Glomerular visceral epithelial cell (primary cell): Measurements from ENCODE around the gene PCNX3.

Experiments
- DNase-seq: peaks from one replicate; pipeline ENCODE4 v3.0.0-alpha.2; 2016; ENCODE audit errors: extremely low spot score

PCNX3 gene

DNA sequence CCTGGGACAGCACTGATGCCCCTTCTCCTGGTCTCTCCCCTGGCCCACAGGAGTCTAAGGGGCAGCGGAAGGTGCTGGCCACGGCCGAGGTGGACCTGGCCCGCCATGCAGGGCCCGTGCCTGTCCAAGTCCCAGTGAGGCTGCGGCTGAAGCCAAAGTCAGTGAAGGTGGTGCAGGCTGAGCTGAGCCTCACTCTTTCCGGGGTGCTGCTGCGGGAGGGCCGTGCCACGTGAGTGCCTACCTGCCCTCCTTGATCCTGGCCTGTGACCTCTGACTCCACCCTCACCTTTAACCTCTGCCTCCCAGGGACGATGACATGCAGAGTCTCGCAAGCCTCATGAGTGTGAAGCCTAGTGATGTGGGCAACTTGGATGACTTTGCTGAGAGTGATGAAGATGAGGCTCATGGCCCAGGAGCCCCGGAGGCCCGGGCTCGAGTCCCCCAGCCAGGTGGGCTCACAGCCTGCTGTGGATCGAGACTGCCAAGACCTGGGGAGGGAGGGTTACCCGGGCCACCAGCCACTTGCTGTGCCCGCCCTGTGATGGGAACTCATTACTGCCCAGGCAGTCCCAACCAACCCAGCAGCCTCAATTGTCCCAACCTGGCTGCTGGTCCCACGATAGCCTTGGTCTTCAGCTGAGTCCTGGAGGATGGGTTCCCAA is 35.4 kb upstream of the PCNX3 start:
- DNase-seq, result no peak

DNA sequence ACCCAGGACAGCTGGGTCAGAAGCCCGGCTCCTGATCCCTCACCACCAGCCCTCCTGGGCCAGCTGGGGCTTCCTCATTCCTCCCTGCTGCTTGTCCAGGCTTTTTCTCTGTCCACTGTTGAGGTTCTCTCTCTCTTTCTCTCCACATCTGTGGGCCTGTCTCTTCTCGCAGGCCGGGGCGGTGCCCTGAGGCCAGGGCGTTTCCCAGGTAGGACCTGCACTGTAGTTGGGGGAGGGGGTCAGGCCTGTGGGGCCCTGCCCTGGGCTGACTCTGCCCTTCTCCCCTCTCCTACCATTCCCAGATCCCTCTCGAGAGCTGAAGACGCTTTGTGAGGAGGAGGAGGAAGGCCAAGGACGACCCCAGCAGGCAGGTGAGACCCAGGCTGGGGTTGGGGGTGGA is 34.8 kb upstream of the PCNX3 start:
- DNase-seq, result no peak

DNA sequence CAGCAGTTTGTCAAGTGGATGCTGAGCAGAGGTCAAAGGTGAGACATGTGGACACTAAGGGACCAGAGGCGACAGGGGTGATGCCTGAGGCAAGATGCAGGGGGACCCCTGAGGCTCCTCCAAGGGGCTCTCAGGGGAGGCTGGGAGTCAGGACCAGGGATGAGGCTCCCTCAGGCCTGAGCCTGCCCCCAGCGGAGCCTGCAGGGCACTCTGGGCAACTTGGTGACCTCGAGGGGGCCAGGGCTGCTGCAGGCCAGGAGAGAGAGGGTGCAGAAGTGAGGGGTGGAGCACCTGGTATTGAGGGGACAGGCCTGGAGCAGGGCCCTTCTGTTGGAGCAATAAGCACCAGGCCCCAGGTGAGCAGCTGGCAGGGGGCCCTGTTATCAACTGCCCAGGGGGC is 33.6 kb upstream of the PCNX3 start:
- no peak for DNase-seq

DNA sequence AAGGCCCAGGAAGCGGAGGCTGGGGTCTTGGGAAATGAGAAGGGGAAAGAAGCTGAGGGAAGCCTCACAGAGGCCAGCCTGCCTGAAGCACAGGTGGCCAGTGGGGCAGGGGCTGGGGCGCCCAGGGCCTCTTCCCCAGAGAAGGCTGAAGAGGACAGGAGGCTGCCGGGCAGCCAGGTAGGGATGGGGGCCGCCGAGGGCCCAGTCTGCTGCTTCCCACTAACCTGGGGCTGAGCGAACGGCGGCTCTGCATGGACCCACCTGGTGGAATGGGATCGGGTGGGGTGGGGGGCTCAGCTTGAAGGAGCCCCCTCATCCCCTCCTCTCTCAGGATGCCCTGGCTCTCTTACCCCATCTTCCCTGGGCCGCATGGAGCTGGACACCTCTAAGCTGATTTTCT is 32.0 kb upstream of the PCNX3 start:
- no peak for DNase-seq

DNA sequence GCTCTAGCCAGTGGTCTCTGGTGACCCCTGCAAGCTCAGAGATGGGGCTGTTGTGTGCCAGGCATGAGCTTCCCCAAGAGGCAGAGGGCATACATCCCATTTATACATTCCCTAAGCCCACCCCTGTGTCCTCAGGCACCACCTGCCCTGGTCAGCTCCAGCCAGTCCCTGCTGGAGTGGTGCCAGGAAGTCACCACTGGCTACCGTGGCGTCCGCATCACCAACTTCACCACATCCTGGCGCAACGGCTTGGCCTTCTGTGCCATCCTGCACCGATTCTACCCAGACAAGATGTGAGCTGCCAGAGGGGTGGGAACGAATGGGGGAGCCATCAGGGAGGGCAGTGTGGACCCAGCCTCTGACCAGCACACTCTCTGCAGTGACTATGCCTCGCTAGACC is 31.5 kb upstream of the PCNX3 start:
- DNase-seq, result no peak

DNA sequence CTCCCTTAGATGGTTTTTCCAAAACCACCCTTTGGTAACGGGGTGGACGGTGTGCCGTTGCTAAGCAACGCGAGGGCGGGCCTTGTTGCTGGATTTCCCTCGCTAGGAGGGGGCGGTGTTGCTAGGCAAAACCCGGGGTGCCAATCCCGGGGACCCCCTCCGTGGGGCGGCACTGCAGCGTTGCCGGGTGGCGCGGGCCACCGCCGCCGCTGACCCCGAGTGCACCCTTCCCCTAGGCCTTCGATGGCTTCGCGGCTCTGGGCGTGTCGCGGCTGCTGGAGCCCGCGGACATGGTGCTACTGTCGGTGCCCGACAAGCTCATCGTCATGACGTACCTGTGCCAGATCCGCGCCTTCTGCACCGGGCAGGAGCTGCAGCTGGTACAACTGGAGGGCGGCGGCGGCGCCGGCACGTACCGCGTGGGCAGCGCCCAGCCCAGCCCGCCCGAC is 30.8 kb upstream of the PCNX3 start:
- no peak for DNase-seq

DNA sequence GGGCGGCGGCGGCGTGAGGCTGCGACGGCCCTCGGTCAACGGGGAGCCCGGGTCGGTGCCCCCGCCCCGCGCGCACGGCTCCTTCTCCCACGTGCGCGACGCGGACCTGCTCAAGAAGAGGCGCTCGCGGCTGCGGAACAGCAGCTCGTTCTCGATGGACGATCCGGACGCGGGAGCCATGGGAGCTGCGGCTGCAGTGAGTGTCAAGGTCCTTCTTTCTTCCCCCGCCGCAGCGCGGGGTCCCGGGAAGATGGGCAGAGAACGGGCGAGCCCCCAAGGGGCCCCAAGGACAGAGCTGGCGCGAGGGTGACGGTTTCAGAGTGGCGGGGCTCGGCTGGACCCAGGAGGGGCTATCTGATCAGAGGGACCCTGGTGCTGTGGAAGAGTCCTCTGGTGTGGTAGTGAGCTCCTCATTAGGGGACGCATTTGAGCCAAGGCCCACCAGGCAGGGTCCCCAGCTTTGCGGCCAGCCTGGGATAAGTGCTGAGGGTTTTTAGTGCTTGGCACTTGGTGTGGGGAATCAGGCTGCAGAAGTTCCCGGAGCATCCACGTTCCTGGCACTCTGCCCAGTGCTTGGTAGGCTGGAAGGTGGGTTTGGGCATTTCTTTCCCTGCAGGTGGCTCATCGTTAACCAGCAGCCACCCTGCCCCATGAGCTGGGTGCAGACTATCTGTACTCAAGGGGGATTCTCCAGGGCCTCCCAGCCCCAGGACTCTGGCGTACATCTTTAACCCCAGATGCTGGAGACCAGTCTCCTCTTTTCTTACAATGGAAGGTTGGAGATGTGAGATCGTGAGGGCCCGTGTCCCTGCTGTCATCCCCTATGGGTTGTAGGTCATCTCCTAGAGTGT is 30.0 kb upstream of the PCNX3 start:
- DNase-seq, result no peak

DNA sequence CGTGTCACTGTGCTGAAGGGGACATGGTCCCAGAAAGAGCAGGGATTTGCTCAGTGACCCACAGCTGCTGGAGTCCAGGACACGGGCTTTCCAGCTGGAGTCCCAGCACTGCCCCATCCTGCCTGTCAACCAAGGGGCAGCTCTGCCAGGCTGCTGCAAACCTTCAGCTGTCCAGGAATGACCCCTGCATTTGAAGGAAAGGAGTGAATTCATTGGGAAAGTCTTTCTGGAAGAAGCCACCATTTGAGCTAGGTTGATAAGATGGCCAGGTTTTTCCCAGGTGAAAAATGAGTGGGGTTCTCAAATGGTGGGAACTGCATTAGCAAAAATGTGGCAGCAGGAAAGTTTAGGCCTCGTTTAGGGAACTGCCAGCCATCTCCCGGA is 29.3 kb upstream of the PCNX3 start:
- no peak for DNase-seq

DNA sequence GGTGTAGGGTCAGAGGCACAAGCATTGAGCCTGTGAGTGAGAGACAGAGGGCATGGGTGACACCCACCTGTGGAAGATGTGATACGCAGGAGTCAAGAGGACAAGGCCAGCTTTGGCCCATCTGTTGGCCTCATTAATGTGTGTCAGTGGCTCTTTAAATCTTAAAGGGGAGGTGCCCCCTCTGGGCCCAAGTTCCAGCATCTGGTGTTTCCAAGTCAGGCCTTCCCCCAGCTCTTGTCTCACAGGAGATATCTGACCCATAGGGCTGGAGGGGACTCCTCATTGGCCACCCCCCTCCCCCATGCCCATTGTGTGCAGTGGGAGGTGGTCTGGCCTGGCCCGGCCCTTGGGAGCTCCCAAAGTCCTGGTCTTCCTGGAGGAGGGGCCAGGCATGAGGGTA is 28.9 kb upstream of the PCNX3 start:
- DNase-seq, result no peak

DNA sequence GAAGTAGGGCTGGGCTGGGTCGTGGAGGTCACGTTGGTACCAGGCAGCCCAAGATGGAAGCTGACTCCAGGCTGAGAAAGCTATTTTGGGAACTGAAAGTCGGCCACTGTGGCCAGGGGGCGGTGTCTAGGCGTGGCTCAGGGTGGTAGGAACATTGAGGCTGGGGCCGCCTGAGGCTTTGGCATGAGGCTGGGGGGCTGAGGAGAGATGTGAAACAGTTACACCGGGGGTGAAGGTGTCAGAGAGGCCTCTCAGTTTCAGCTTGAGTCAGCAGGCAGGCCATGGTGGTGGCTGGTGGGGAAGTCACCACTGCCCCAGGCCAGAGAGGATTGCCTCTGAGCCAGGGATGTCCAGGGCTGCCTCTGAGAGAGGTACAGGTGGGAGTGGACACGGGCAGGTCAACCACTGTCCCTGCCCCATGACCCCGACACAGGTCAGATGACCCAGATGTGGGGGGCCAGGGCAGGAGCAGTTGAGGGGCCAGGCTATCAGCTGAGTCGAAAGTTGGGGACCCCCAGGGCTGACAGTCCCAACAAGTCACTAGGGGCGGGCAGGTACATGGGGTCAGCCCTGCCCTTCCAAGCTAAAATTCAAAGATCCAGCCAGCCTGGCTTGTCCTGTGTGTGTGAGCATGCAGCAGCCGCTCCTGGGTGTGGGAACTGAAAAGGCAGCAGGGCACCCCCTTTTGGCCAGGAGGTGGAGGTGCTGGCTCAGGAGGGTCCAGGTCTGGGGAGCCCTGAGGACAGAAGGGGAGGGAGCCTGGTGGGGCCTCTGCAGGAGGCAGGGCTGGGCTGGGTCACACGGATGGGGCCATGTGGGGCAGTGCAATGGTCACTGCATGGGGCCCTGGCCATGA is 27.1 kb upstream of the PCNX3 start:
- peak; percentile 50 for DNase-seq

DNA sequence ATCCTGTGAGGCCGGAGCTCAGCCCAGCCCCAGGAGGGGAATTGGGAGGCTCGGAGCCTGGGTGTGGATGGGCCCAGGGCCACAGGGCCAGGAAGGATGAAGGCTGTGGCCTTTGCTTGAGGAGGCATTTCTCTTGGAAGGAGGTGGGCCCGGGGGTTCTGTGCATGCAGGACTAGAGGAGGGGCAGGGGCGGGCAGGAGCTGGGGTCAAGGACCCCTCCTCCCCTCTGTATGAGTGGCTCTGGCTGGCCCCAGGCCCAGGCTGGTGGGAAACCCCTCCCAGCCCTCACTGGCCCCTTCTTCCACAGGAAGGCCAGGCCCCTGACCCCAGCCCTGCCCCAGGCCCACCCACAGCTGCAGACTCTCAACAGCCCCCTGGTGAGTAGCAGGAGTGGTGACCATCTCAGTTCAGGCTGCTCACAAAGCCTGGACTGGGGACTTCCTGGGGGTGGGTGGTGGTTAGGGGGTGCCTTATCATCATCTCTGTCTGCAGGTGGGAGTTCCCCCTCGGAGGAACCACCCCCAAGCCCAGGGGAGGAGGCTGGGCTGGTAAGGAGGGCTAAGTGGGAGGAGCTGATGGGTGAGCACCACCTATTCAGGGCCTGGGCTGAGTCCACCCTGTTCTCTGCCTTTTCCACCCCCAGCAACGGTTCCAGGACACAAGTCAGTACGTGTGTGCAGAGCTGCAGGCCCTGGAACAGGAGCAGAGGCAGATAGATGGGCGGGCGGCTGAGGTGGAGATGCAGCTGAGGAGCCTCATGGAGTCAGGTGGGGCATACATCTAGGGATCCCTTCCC is 25.9 kb upstream of the PCNX3 start:
- no peak for DNase-seq

DNA sequence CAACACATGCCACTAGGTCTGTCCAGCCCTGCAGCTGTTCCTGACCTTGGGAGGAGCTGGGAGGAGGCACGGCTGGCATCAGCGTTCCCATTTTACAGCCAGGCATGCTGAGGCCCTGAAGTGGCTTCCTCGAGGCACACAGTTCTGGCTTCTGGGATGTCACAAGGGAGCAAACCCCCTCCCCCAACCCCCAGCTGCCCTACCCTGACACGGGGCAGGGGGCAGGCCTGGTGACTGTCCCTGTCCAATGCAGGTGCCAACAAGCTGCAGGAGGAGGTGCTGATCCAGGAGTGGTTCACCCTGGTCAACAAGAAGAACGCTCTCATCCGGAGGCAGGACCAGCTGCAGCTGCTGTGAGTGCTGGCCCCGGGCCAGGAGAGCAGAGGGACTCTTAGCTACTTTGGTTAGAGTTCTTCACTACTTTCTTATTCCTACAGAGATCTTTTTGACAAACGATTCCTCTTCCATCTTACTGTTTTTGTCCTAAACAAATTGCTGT is 25.3 kb upstream of the PCNX3 start:
- no peak for DNase-seq

DNA sequence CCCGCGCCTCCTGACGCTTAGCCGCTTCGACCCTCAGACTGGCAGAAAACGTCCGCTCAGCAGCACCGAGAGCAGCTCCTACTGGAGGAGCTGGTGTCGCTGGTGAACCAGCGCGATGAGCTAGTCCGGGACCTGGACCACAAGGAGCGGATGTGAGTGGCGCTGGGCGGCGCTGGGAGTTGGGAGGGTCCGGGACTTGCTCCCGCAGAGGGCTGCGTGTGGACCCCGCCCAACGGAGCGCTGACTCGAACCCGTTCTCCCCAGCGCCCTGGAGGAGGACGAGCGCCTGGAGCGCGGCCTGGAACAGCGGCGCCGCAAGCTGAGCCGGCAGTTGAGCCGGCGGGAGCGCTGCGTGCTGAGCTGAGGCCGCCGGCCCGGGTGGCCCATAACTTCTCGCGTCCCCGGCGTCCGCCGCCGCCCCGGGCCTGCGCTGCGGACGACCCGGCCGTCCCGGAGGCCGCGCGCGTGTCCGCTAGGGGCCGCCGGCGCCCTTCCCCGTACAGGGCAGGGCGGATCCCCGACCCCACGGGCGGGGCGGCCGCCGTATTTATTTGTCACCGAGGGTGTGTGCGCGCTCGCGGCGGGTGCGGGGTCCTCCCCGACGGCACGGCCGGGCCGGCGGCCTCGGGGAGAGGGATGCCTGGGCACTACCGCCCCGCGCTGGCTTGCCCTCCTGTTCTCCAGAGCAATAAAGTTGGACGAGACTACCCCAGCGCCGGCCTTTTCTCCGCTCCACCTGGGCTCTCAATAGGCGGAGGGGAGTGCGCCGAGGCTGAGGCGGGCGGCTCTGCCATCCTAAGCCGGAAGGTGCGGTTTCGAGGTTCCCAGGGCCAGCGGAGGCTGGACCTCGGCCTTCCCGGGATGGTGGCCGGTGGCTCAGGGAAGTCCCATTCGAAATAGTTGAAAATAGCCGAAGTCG is 23.4 kb upstream of the PCNX3 start:
- no peak for DNase-seq

DNA sequence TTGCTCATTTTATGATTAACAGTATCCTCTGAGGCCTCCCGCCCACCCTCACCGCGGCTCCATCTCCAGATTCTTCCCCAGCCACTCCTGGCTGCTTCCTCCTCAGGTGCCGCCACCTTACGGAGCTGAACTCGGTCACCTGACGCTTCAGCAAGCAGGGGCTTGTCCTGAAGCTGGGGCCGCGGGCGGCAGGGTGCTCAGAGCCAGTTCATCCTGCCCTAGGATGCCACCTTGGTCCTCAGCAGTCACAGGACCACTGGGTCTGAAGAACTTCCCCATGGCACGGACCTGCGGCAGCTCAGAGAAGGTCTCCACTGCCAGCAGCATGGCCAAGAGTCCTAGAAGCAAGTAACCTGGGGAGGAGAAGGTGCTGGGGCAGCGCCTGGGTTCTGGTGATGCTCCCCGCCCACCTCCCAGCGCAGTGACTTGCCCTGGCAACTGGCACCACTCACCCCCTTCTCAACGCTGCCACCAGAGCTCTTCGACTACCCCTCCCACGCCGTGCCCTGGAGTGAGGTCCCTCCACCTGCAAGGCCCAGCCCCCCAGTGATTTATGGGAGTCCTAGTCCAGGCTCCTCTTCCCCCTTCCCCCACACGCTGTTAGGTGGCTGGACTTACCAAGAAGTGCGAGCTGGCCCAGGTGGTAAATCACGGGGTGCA is 22.6 kb upstream of the PCNX3 start:
- DNase-seq, result no peak

DNA sequence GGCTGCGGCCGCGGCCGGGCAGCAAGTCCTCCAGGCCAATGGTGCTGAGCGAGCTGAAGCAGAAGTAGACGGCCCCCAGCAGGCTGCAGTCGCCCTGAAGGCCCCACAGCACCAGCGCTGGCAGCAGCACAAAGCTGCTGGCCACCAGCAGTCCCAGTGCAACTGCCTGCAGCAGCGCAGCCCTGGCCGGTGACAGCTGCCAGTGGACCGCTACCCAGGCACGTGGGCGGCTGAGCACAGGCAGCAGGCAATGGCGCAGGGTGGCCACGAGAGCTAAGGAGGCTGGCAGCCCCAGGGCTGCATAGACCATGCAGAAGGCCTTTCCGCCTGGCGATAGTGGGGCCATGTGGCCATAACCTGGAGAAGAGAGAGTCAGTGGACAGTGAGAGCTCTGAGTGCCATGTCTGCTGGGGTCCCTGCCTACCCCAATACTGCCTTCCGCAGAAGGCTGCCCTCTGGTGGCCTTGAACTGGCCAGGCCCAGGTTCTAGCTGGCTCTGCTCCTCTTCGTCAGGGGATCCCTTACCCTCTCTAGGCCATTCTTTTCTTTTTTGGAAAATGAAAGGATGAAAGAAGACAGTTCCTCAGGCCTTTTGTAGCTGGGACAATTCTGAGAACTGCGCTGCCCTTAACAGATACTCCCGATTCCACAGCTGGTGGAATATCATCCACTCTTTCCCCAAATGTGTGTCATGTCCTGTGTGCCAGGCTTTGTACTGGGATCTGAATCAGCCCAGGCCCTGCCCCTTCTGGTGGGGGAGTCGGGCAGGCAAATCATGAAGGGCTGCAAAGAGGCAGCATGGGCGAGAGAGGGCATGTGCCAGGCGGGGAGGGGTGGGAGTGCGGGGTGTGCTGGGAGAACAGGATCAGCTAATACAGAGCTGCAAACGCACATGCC is 21.8 kb upstream of the PCNX3 start:
- DNase-seq, result no peak

DNA sequence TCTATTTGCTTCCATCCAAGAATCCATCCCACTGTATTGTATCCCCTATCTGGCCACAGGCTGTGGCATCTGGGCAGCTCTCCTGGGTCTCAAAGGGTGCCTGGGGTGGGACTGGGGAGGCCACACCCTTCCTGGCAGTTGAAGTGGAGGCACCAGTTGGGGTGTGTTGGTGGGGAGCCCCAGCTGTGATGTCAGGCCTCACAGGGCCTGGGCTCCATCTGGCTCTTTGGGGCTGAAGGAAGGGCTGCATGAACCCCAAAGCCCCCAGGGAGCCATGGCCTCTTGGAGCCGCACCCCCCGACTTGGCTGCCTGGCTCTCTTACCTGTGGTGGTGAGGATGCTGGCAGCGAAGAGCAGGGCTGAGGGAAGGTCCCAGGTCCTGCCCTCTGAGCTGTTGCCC is 20.4 kb upstream of the PCNX3 start:
- no peak for DNase-seq

DNA sequence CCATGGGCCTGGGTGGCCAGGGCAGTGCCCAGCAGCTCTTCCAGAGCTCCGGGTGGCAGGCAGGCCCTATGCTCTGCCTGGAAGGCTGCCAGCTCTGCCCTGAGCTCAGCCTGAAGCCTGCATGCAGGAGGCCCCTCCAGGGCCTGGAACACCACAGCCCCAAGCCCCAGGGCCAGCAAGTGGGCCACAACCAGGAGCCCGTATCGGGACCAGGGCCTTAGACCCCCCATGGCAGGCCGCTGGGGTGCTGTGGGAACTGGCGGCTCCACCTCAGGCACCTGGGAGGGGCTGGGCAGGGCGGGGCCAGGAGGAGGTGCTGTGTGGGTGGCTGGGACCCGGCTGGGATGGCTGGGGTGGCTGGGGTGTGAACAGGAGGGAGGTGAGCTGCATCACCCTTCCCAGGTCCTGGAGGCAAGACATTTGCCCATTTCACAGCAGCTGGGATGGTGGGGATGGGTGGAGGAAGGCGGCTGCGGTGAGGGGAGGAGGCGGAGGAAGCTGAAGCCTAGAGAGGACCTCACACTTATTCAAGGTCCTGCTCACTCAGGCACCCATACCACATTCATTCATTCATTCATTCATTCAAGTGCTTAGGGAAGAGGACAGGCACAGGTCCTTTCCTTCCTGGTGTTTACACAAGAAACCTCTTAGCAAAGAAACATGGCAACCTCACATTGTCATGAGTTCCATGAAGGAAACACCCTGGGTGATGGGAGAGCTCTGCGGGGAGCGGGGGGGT is 19.9 kb upstream of the PCNX3 start, which contains the start of gene KCNK7:
KCNK7 (minus strand) TSS at position 258 of the 739 bp plus-strand sequence; CDS start at position 230, 28 bp downstream.
- DNase-seq, result no peak

DNA sequence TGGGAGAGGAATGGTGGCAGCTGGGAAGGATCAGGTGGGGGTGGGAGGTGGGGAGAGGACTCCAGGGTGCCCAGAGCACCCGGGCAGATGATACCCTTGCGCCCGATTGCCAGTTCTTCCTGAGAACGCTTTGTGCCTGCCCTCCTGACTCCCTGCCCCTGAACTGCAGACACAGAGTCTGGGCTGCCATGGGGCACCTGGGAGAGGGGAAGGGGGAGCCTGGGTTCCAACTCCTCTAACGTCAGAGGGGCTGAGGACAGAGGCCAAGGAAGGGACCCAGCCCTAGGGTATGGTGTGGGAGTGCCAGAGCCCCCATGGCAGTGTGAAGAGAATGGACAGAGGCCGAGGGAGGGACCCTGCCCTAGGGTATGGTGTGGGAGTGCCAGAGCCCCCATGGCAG is 19.1 kb upstream of the PCNX3 start:
- DNase-seq, result no peak
